SK-N-SH (cell line): ENCODE measurements around the gene STMN1.

Experiments
- CTCF ChIP-seq: fragments of 200-600 bp; sonication (generic); IDR thresholded peaks from 2 replicates; pipeline ENCODE4 v1.6.1; 2017; ENCODE audit warnings: antibody characterized with exemption, mild to moderate bottlenecking, moderate library complexity
- ELF1 ChIP-seq: IDR thresholded peaks from 2 replicates; pipeline ENCODE4 v1.4.0; 2012
- EZH2phosphoT487 ChIP-seq: fragments of 200-600 bp; sonication (generic); IDR thresholded peaks from 2 replicates; pipeline ENCODE4 v1.6.1; 2017; ENCODE audit warnings: low read depth, mixed run types, mild to moderate bottlenecking, antibody characterized with exemption, moderate library complexity, borderline replicate concordance
- GABPA ChIP-seq: IDR thresholded peaks from 2 replicates; pipeline ENCODE4 v1.4.0; 2012; ENCODE audit warnings: low read depth, mild to moderate bottlenecking
- IRF3 ChIP-seq: fragments of 150-350 bp; IDR thresholded peaks from 2 replicates; pipeline ENCODE4 v1.6.1; 2016; ENCODE audit warnings: mild to moderate bottlenecking, low read depth, low read length
- MEF2A ChIP-seq: IDR thresholded peaks from 2 replicates; pipeline ENCODE4 v1.4.0; 2012; ENCODE audit warnings: low read depth, borderline replicate concordance
- REST ChIP-seq: IDR thresholded peaks from 2 replicates; pipeline ENCODE4 v1.6.1; 2012; ENCODE audit warnings: mild to moderate bottlenecking, low read depth, low read length, moderate library complexity

DNA sequence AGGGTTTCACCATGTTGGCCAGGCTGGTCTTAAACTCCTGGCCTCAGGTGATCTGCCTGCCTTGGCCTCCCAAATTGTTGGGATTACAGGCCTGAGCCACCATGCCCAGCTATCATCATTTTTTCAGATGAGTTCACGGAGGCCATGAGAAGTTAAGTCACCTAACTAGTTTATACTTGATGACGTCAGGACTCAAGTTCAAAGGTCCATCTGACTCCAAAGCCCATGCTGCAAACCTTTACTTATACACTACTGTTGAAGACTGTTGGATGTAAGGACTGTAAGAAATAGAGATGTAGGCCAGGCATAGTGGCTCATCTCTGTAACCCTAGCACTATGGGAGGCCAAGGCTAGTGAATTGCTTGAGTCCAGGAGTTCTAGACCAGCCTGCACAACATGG, 40.8 kb upstream of the STMN1 start:
- no peak for TF ChIP-seq CTCF
- no peak for TF ChIP-seq ELF1
- no peak for TF ChIP-seq GABPA
- TF ChIP-seq IRF3 = no peak
- TF ChIP-seq EZH2phosphoT487 = no peak
- no peak for TF ChIP-seq REST
- no peak for TF ChIP-seq MEF2A
